ENCODE results near the gene MEIS2. TPM values are rescaled to one million over a fixed set of nuclear protein-coding genes. Genes with fewer than 3 reads are reported as not detected.

MEIS2 gene
- total RNA-seq, 1 donor from 2014 or later: 20.7 TPM

DNA sequence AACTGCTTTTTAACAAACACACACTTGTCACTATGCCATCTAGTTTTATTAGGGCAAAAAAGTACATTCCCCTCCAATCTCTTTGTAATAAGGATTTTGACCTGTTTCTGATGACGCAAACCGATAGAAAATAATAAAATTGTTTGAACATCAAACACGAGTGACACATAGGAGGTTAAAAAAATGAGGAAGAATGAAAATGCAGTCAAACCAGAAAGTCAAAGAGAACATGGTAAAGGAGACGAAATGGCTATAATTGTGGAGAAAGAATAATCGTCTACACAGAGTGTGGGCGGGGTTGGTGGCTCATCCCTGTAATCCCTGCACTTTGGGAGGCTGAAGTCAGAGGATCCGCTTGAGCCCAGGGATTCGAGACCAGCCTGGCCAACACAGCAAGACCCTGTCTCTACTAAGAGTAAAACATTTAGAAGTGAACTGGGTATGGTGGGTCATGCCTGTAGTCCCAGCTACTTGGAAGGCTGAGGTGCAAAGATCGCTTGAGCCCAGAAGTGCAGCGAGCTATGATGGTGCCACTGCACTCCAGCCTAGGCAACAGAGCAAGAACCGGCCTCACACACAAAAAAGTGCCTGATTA lies 83.2 kb downstream of the MEIS2 start:
- TF ChIP-seq, protein P1, sequence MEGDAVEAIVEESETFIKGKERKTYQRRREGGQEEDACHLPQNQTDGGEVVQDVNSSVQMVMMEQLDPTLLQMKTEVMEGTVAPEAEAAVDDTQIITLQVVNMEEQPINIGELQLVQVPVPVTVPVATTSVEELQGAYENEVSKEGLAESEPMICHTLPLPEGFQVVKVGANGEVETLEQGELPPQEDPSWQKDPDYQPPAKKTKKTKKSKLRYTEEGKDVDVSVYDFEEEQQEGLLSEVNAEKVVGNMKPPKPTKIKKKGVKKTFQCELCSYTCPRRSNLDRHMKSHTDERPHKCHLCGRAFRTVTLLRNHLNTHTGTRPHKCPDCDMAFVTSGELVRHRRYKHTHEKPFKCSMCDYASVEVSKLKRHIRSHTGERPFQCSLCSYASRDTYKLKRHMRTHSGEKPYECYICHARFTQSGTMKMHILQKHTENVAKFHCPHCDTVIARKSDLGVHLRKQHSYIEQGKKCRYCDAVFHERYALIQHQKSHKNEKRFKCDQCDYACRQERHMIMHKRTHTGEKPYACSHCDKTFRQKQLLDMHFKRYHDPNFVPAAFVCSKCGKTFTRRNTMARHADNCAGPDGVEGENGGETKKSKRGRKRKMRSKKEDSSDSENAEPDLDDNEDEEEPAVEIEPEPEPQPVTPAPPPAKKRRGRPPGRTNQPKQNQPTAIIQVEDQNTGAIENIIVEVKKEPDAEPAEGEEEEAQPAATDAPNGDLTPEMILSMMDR (IDR thresholded peaks at IDR 0.05): no peak
- DNase-seq (no peak), ATAC-seq (no peak)
- Histone ChIP-seq H3K36me3 (no peaks in the 10 kb centered on the region), H3K27ac (no peak overlapping the region), H3K27me3 (ENCODE audit: low read depth) (no peaks in the 10 kb centered on the region), H3K9me3 (no peaks in the 10 kb centered on the region), H3K4me3 (no peak overlapping the region), H3K4me1 (peaks cover 25% of the 10 kb centered on the region)
- intact Hi-C loops (cut with DNase I): no loop called here

DNA sequence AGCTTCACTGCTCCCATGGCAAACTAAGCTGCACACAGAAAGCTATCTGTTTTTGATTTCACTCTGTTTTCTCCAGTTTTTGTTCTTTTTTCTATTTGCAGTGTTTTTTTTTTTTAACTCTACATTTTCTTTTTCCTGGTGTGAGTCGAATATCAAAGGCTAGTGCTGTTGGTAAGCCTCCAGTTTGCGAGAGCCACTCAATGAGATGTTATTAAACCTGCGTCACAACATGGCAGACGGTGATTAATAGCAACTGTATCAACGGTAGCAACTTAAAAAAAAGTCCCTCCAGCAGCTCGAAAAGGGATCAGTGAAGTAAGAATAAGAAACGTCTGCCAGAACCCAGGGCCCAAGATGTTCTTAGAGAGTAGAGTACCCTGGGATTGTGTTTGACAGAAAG lies 84.1 kb downstream of the MEIS2 start:
- Histone ChIP-seq H3K9me3 (no peaks in the 10 kb centered on the region), H3K36me3 (no peaks in the 10 kb centered on the region), H3K4me1 (peaks cover 21% of the 10 kb centered on the region), H3K4me3 (no peak overlapping the region), H3K27me3 (ENCODE audit: low read depth) (no peaks in the 10 kb centered on the region), H3K27ac (no peak overlapping the region)
- no peak for DNase-seq
- TF ChIP-seq, protein P1 (IDR thresholded peaks at IDR 0.05): no peak
- intact Hi-C loops (cut with DNase I): no loop called here
- ATAC-seq: peak in 1 of 2 donors; percentile 11

DNA sequence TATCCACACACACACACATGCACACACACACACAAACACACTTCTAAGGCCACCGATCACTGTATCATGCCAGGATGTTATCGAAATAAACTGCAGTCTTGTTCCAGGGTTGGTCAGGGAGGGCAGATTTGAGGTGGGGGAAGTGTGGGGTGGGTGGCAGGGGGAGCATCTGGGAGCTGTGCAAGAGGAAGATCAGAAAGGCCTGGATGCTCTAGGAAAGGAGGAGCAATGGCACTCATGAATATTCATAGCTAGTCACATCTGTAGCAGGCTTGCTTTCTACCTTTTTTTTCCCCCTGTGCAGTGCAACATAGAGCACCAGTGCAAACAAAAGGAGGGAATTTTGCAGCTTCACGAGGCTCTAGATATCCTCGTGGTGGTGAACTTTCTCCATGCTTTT lies 84.9 kb downstream of the MEIS2 start:
- ATAC-seq (no peak), DNase-seq (no peak)
- Histone ChIP-seq H3K27ac (no peak overlapping the region), H3K9me3 (no peaks in the 10 kb centered on the region), H3K27me3 (ENCODE audit: low read depth) (no peaks in the 10 kb centered on the region), H3K4me3 (no peak overlapping the region), H3K36me3 (no peaks in the 10 kb centered on the region), H3K4me1 (peaks cover 14% of the 10 kb centered on the region)
- TF ChIP-seq, protein P1 (IDR thresholded peaks at IDR 0.05): no peak
- intact Hi-C loops (cut with DNase I): no loop called here

DNA sequence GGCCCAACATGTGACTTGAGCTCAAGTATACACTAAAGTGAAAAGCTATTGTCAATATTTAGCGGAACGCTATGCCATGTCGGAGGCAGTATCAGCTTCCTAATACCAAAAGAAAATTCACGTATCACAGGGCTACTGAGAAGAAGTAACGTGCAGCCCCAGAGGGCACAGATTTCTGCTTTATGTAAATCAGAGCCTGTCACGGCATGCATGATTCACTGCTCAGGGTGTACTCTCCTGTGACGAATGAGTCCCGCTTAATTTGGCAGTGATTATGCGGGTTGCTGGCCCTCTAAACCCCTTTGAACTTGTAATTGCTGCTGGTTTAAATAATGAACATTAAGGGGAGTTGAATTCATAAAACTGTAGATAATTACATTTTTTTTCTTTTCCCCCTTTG lies 85.3 kb downstream of the MEIS2 start:
- ATAC-seq: no peak
- H3K4me1 ChIP-seq: peaks cover 9% of the 10 kb centered on the region
- no peaks in the 10 kb centered on the region for H3K36me3 ChIP-seq
- H3K27me3 ChIP-seq (ENCODE audit: low read depth): no peaks in the 10 kb centered on the region
- no peak overlapping the region for H3K27ac ChIP-seq
- H3K9me3 ChIP-seq: no peaks in the 10 kb centered on the region
- no peak overlapping the region for H3K4me3 ChIP-seq
- intact Hi-C loops (cut with DNase I): no loop called here
- TF ChIP-seq, protein P1 (IDR thresholded peaks at IDR 0.05): no peak
- DNase-seq: no peak

DNA sequence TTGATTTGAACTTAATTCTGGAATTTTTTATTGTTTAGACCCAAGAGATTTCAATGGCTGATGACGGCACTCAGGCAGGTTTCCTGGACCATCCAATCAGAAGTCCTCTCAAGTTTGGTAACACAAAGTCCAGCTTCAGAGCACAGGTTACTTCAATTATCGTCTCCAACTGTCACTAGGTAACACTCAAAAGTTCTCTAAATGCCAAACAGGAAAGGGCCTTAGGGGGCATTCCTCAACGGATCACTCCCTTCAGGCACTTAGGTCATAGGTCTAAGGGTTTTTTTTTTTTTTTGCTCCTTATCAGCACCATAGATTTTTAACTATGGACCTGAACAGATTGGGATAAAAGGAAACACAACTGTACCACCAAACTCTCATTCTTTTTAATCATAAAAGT lies 85.8 kb downstream of the MEIS2 start:
- intact Hi-C loops (cut with DNase I): no loop called here

More for the DNA sequence above, 85.8 kb downstream of the MEIS2 start:
- H3K4me1 ChIP-seq: peaks cover 7% of the 10 kb centered on the region
- H3K27ac ChIP-seq: no peak overlapping the region
- H3K36me3 ChIP-seq: no peaks in the 10 kb centered on the region
- ATAC-seq: no peak
- no peak overlapping the region for H3K4me3 ChIP-seq
- no peaks in the 10 kb centered on the region for H3K27me3 ChIP-seq (ENCODE audit: low read depth)
- TF ChIP-seq, protein P1 (IDR thresholded peaks at IDR 0.05): no peak
- no peak for DNase-seq
- no peaks in the 10 kb centered on the region for H3K9me3 ChIP-seq
